Erythroblast (primary cell): ENCODE results near the gene WDR45B.

Experiments used
- DNase-seq, 2 experiments: peaks; one replicate each; lab custom pipeline; 2025; lab: John Stamatoyannopoulos, UW
- GATA1 ChIP-seq: IDR thresholded peaks from 2 replicates; pipeline ENCODE4 v1.6.1; 2011; ENCODE audit warnings: low read depth, mild to moderate bottlenecking, control low read depth, low read length, moderate library complexity
- POLR2A ChIP-seq: IDR thresholded peaks from 2 replicates; pipeline ENCODE4 v1.6.1; 2011; ENCODE audit warnings: mild to moderate bottlenecking, low read length

The WDR45B gene

GRCh38 chr17:82648165-82648668 lies at the start of gene WDR45B:
Gene WDR45B, minus strand, starts transcription at chr17:82648444. Its CDS starts 104 bp downstream, at chr17:82648340.
- DNase-seq = peak; percentile 93 to 97
- TF ChIP-seq GATA1 (no peak), POLR2A (peak; percentile 77)

- TF ChIP-seq GATA1 = no peak
- no peak for TF ChIP-seq POLR2A
- DNase-seq = no peak
These were observed 49.5 kb upstream of the WDR45B start for GRCh38 chr17:82697808-82698064.

GRCh38 chr17:82696916-82697807 lies 48.9 kb upstream of the WDR45B start:
- TF ChIP-seq GATA1 (no peak), POLR2A (no peak)
- no peak for DNase-seq

- no peak for DNase-seq
- TF ChIP-seq GATA1 (no peak), POLR2A (no peak)
These were observed 48.0 kb upstream of the WDR45B start for GRCh38 chr17:82696259-82696658.

GRCh38 chr17:82694647-82695046 lies 46.4 kb upstream of the WDR45B start:
- TF ChIP-seq POLR2A (no peak), GATA1 (no peak)

GRCh38 chr17:82693168-82693867 lies 45.1 kb upstream of the WDR45B start:
- TF ChIP-seq GATA1 (no peak), POLR2A (no peak)
- DNase-seq = no peak

More at GRCh38 chr17:82694647-82695046, 46.4 kb upstream of the WDR45B start:
- no peak for DNase-seq

GRCh38 chr17:82692268-82692667 lies 44.0 kb upstream of the WDR45B start:
- no peak for TF ChIP-seq POLR2A
- TF ChIP-seq GATA1 = no peak

GRCh38 chr17:82691714-82692113 lies 43.5 kb upstream of the WDR45B start:
- DNase-seq = no peak
- TF ChIP-seq POLR2A = no peak
- TF ChIP-seq GATA1 = no peak

More at GRCh38 chr17:82692268-82692667, 44.0 kb upstream of the WDR45B start:
- no peak for DNase-seq

GRCh38 chr17:82690786-82691489 lies 42.7 kb upstream of the WDR45B start:
- TF ChIP-seq GATA1 = no peak
- TF ChIP-seq POLR2A = no peak
- no peak for DNase-seq

GRCh38 chr17:82689077-82689476 lies 40.8 kb upstream of the WDR45B start:
- TF ChIP-seq GATA1 (no peak), POLR2A (no peak)
- DNase-seq = no peak

- no peak for DNase-seq
- TF ChIP-seq POLR2A = no peak
- TF ChIP-seq GATA1 = no peak
These were observed 39.6 kb upstream of the WDR45B start for GRCh38 chr17:82687871-82688270.

GRCh38 chr17:82687375-82687861 lies 39.2 kb upstream of the WDR45B start:
- TF ChIP-seq GATA1 (no peak), POLR2A (no peak)
- DNase-seq = no peak
